ENCODE data around the gene AHI1. TPM values are rescaled to one million over a fixed set of nuclear protein-coding genes. Genes with fewer than 3 reads are reported as not detected.

The AHI1 gene
- total and polyA plus RNA-seq, 4 donors, result 5.2 to 51.7 (median 23.8) TPM

DNA sequence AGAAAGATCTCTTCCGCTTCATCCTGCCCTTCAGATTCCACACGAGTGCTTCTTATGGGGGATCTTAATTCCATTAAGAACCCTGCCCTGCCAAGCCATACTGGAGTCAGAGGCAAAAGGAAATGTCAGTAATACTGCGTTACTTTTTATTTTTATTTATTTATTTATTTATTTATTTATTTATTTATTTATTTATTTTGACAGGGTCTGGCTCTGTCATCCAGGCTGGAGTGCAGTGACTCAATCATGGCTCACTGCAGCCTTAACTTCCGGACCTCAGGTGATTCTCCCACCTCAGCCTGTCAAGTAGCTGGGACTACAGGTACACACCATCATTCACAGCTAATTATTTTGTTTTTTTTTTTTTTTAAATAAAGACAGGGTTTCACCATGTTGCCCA is 236.9 kb downstream of the AHI1 start:
- no peak for TF ChIP-seq CTCF (IDR thresholded peaks at IDR 0.05; ENCODE audit: control extremely low read depth, extremely low read depth)
- H3K4me1 ChIP-seq (ENCODE audit: control insufficient read depth in 5 of 5, insufficient read depth in 5 of 5, low read length in 5 of 5), result peaks cover 0 to 3% (median 0%) of the 10 kb centered on the region in 5 donors
- no peaks in the 10 kb centered on the region for H3K27me3 ChIP-seq (ENCODE audit: control insufficient read depth in 3 of 3, insufficient read depth in 3 of 3, low read length in 2 of 3)
- peaks cover 0 to 2% (median 0%) of the 10 kb centered on the region in 4 donors for H3K9me3 ChIP-seq (ENCODE audit: control insufficient read depth in 4 of 4, insufficient read depth in 3 of 4, low read length in 3 of 4)
- no peak overlapping the region for H3K4me3 ChIP-seq
- ATAC-seq (ENCODE audit: insufficient read depth, low FRiP score) (no peak), DNase-seq (no peak)
- no peaks in the 10 kb centered on the region for H3K36me3 ChIP-seq (ENCODE audit: control insufficient read depth in 4 of 4, insufficient read depth in 4 of 4, low read length in 4 of 4)
- 94 to 98% methylated on average over 4 of the region's 4 CpGs for WGBS, 2 donors
- H3K27ac ChIP-seq (ENCODE audit: low read depth in 1 of 2, low read length in 1 of 2), result no peak overlapping the region
- no peak overlapping the region for H3K9ac ChIP-seq (ENCODE audit: insufficient read depth in 1 of 2, low read length in 2 of 2)

GRCh38 chr6:135258970-135259369 is 238.6 kb downstream of the AHI1 start:
- H3K4me1 ChIP-seq (ENCODE audit: control insufficient read depth in 5 of 5, insufficient read depth in 5 of 5, low read length in 5 of 5), result peaks cover 0 to 3% (median 0%) of the 10 kb centered on the region in 5 donors
- no peaks in the 10 kb centered on the region for H3K36me3 ChIP-seq (ENCODE audit: control insufficient read depth in 4 of 4, insufficient read depth in 4 of 4, low read length in 4 of 4)
- no peaks in the 10 kb centered on the region for H3K27me3 ChIP-seq (ENCODE audit: control insufficient read depth in 3 of 3, insufficient read depth in 3 of 3, low read length in 2 of 3)
- H3K27ac ChIP-seq (ENCODE audit: low read depth in 1 of 2, low read length in 1 of 2), result no peak overlapping the region
- DNase-seq (no peak), ATAC-seq (ENCODE audit: insufficient read depth, low FRiP score) (no peak)
- no peak overlapping the region for H3K9ac ChIP-seq (ENCODE audit: insufficient read depth in 1 of 2, low read length in 2 of 2)
- peaks cover 0 to 2% (median 0%) of the 10 kb centered on the region in 4 donors for H3K9me3 ChIP-seq (ENCODE audit: control insufficient read depth in 4 of 4, insufficient read depth in 3 of 4, low read length in 3 of 4)
- 84 to 93% methylated on average over 6 of the region's 6 CpGs for WGBS, 2 donors
- no peak overlapping the region for H3K4me3 ChIP-seq
- no peak for TF ChIP-seq CTCF (IDR thresholded peaks at IDR 0.05; ENCODE audit: control extremely low read depth, extremely low read depth)

DNA sequence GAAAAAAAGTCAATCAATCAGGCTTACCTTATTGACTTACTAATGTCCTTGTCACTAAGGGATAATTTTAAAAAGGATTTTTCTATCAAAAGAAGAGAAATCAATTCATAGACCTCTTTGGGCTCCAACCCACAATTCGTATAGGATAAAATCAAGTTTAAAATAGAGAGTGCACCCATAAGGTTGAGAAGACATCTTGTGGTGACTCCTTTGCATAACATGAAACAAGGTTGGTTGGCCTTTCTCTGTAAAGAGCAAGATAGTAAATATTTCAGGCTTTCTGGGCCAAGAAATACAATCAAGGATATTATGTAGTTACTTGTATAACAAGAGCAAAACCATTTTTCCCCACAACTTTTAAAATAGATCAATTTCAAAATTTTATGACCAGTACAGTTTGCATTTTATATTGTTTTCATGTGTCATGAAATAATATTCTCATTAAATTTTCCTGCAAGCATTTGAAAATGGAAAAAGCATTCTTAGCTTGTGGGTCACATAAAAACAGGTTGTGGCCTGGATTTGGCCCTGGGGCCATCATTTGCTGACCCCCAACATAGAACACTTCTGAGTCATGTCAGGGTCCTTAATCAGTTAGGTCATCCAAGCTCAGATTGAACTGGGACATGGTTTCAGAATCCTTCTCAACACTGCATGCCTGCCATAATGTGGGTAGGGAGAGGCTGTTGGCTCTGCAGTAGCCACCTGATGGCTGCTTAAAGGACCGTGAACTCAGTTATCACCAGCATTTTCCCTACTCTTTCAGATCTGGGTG is 239.7 kb downstream of the AHI1 start:
- Histone ChIP-seq H3K27me3 (ENCODE audit: control insufficient read depth in 3 of 3, insufficient read depth in 3 of 3, low read length in 2 of 3) (no peaks in the 10 kb centered on the region), H3K36me3 (ENCODE audit: control insufficient read depth in 4 of 4, insufficient read depth in 4 of 4, low read length in 4 of 4) (no peaks in the 10 kb centered on the region), H3K27ac (ENCODE audit: low read depth in 1 of 2, low read length in 1 of 2) (no peak overlapping the region), H3K9ac (ENCODE audit: insufficient read depth in 1 of 2, low read length in 2 of 2) (no peak overlapping the region), H3K4me3 (no peak overlapping the region), H3K9me3 (ENCODE audit: control insufficient read depth in 4 of 4, insufficient read depth in 3 of 4, low read length in 3 of 4) (peaks cover 0 to 2% (median 0%) of the 10 kb centered on the region in 4 donors), H3K4me1 (ENCODE audit: control insufficient read depth in 5 of 5, insufficient read depth in 5 of 5, low read length in 5 of 5) (peaks cover 0 to 3% (median 0%) of the 10 kb centered on the region in 5 donors)
- ATAC-seq (ENCODE audit: insufficient read depth, low FRiP score) (no peak), DNase-seq (no peak)
- no peak for TF ChIP-seq CTCF (IDR thresholded peaks at IDR 0.05; ENCODE audit: control extremely low read depth, extremely low read depth)
- WGBS, 2 donors, result 71 to 80% methylated on average over 2 of the region's 2 CpGs
